WTC11 (cell line): ENCODE measurements around the gene TMTC2.

Source experiments
- CREM ChIP-seq: sonication (generic); formaldehyde crosslinking; IDR thresholded peaks from 2 replicates; pipeline ENCODE4 v1.8.1; 2022; ENCODE audit warnings: mild to moderate bottlenecking, missing genetic modification reagents, moderate library complexity
- TF ChIP-seq, protein P1 (sequence below): fragments of 200-600 bp; IDR thresholded peaks from 2 replicates; pipeline ENCODE4 v1.8.0; 2022; ENCODE audit warnings: antibody characterized with exemption

DNA sequence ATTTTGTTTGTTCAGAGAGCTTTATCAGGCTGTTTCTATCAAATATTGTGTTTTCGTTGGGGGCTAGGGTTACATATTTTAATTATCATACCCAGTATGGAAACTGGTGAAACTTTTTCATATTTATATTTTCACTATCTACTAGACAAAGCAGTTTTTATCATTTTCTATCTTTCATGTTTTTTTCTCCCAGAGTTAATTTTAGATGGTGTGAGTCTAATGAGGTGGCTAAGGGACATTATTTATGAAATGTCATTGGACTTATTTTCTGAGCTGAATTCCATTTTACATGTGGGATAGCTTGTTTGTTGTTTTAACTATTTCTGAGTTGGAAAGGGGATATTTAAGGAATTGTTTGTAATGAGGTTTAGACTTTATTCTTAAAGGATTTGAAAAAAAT is 100.3 kb downstream of the TMTC2 start:
- TF ChIP-seq, protein P1, sequence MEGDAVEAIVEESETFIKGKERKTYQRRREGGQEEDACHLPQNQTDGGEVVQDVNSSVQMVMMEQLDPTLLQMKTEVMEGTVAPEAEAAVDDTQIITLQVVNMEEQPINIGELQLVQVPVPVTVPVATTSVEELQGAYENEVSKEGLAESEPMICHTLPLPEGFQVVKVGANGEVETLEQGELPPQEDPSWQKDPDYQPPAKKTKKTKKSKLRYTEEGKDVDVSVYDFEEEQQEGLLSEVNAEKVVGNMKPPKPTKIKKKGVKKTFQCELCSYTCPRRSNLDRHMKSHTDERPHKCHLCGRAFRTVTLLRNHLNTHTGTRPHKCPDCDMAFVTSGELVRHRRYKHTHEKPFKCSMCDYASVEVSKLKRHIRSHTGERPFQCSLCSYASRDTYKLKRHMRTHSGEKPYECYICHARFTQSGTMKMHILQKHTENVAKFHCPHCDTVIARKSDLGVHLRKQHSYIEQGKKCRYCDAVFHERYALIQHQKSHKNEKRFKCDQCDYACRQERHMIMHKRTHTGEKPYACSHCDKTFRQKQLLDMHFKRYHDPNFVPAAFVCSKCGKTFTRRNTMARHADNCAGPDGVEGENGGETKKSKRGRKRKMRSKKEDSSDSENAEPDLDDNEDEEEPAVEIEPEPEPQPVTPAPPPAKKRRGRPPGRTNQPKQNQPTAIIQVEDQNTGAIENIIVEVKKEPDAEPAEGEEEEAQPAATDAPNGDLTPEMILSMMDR: no peak
- TF ChIP-seq CREM (CRISPR knock-in tag): no peak
